GM12801 (cell line): ENCODE measurements around the gene KLHL17.

Experiments
- TF ChIP-seq, protein P1 (sequence below): IDR thresholded peaks from one replicate; pipeline ENCODE4 v1.5.1; 2011; ENCODE audit warnings: control low read depth; ENCODE audit not compliant: insufficient read length; ENCODE audit errors: extremely low read depth

The KLHL17 gene

DNA sequence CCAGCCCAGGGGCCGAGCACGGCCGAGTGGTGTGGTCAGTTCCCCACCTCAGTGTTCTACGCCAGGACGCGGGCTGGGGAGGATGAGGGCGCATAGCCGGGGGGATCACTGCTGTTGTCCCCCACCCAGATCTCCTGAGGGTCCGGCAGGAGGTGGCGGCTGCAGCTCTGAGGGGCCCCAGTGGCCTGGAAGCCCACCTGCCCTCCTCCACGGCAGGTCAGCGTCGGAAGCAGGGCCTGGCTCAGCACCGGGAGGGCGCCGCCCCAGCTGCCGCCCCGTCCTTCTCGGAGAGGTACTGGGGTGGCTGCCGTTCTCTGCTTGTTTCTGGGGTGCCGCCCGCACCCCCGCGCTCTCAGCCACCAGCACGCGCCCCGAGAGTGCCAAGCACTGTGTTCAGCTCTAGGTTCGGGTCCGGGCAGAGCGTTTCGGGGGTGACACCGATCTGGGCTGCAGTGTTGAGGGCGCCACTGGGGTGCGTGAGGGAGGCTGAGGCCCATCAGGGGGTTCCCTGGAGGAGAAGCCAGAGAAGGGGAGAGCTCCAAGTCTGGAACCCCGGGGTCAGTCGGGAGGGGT is 19.3 kb upstream of the KLHL17 start:
- TF ChIP-seq, protein P1, sequence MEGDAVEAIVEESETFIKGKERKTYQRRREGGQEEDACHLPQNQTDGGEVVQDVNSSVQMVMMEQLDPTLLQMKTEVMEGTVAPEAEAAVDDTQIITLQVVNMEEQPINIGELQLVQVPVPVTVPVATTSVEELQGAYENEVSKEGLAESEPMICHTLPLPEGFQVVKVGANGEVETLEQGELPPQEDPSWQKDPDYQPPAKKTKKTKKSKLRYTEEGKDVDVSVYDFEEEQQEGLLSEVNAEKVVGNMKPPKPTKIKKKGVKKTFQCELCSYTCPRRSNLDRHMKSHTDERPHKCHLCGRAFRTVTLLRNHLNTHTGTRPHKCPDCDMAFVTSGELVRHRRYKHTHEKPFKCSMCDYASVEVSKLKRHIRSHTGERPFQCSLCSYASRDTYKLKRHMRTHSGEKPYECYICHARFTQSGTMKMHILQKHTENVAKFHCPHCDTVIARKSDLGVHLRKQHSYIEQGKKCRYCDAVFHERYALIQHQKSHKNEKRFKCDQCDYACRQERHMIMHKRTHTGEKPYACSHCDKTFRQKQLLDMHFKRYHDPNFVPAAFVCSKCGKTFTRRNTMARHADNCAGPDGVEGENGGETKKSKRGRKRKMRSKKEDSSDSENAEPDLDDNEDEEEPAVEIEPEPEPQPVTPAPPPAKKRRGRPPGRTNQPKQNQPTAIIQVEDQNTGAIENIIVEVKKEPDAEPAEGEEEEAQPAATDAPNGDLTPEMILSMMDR = no peak

DNA sequence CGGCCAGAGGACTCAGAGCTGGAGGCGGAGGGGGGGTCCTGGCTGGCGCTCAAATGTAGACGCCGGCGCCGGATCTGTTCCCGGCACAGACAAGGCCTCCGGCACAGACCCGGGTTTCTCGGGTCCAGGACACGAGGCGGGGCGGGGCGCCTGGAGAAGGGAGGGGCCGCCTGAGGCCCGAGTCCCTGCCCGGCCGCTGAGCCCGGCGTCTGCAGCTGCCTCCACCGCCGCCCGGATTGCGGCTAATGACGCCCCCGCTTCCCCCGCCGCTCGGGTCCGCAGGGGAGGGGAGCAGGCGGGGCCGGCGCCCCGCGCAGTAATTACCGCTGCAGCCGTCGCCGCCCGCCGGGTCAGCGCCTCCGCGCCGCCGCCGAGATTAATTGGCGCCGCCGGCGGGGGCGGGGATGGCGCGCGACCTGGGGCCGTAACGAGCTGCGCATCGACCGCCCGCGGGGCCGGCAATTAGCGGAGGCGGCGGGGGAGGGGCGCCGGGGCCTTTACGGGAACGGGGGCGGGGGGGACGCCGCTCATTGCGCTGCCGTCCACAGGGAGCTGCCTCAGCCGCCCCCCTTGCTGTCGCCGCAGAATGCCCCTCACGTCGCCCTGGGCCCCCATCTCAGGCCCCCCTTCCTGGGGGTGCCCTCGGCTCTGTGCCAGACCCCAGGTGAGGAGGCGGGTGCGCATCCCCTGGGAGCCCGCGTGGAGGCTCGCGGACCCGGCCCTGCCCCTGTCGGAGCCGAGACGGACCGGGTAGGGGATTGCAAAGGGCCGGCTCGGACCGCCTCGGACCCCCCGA is 18.6 kb upstream of the KLHL17 start:
- TF ChIP-seq, protein P1 = no peak

DNA sequence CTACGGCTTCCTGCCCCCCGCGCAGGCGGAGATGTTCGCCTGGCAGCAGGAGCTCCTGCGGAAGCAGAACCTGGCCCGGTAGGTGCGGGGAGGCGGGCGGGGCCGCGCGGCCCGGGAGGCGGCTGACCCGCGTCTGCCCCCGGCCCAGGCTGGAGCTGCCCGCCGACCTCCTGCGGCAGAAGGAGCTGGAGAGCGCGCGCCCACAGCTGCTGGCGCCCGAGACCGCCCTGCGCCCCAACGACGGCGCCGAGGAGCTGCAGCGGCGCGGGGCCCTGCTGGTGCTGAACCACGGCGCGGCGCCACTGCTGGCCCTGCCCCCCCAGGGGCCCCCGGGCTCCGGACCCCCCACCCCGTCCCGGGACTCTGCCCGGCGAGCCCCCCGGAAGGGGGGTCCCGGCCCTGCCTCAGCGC is 18.0 kb upstream of the KLHL17 start:
- TF ChIP-seq, protein P1 = no peak

DNA sequence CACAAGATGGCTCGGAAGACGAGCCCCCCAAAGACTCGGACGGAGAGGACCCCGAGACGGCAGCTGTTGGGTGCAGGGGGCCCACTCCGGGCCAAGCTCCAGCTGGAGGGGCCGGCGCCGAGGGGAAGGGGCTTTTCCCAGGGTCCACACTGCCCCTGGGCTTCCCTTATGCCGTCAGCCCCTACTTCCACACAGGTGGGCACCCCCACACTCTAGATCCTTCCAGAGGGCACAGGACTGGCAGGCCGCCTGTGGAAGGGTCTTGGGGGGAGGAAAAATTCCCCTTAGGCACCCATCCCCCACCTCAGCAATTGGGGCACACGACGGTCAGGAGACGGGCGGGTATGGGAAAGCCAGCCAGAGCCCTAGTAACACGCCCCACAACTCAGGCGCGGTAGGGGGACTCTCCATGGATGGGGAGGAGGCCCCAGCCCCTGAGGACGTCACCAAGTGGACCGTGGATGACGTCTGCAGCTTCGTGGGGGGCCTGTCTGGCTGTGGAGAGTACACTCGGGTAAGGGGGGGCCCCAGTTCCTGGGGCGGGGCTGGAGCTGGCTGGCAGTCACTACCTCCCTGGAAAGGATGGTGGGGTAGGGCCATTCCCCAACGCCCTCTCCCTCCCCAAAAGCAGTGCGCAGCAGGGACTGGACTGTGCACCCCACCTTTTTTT is 17.4 kb upstream of the KLHL17 start:
- TF ChIP-seq, protein P1 = no peak

DNA sequence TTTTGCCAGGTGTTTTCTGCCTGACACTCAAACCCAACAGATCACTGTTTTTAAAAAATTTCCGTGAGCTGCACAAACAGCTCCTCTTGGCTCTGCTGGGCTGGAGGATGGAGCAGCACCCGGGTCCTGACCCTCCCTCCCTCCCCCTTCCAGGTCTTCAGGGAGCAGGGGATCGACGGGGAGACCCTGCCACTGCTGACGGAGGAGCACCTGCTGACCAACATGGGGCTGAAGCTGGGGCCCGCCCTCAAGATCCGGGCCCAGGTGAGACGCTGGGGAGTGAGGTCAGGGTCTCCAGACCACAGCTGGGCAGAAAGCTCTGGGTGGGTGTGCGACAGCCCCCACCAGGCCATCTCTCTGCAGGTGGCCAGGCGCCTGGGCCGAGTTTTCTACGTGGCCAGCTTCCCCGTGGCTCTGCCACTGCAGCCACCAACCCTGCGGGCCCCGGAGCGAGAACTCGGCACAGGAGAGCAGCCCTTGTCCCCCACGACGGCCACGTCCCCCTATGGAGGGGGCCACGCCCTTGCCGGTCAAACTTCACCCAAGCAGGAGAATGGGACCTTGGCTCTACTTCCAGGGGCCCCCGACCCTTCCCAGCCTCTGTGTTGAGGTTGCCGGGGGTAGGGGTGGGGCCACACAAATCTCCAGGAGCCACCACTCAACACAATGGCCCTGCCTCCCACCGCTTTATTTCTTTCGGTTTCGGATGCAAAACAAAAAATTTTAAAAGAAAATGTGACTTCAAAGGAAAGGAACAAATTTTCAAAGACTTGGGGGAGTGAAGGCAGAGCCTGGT is 16.6 kb upstream of the KLHL17 start:
- TF ChIP-seq, protein P1 = no peak

DNA sequence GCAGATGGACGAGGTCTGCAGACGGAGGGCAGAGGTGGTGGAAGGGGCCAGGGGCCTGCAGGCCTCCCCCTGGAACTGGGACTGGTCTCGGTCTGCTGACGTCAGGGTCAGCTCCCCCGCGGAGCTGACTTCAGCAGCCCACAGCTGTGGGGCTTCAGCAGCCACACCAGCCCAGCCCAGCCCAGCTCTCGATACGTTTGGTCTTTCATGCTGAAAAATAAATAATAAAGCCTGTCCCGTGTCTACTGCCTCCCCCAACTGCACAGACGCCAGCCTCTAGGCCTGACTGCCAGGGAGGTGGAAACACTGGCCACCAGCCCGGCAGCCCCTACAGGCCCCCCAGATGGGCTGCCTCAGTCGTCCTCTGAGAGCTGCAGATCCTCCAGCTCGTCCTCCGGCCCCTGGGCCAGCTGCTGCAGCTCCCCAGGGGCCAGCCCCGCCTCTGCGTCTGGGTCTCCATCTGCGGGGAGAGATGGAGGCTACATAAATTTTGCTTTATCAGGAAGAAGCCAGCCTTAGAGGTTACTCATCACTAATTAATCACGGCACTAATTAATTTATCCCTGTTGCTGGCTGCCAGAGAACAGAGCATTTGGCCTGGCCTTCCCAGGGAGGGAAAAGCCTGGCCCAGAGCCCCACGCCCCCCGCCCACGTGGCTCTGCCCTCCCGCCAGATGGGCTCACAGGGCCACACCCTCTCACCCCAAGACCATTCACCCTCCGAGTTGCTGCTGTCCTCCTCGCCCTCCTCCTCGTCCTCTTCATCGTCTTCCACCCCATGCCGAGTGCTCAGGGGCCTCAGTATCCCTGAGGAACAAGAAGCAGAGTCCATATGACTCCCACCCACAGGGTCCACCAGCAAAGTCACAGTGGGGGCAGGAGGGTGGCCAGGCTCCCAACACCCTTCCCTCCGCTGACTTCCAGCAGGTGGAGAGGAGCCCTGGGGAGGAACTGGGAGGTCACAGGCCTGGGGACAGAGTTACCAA is 15.8 kb upstream of the KLHL17 start:
- TF ChIP-seq, protein P1 = no peak
